RWPE2 (cell line): Measurements from ENCODE around the gene TBC1D24.
A peak's percentile ranks its signal among the peaks of the same experiment; 100 is the strongest.

Source experiments
- ATAC-seq: fragments of 200-7000 bp; cut with Tn5 transposase; 3 replicates; pipeline ENCODE4 v1.9.1; 2021; ENCODE audit warnings: low read depth
- DNase-seq: peaks from one replicate; pipeline ENCODE4 v3.0.0-alpha.2; 2020; ENCODE audit warnings: low spot score
- H3K27ac ChIP-seq: fragments of 450-650 bp; 2 replicates; pipeline ENCODE4 v1.5.1; 2017; ENCODE audit warnings: mild to moderate bottlenecking; ENCODE audit not compliant: poor library complexity, severe bottlenecking
- H3K27me3 ChIP-seq: fragments of 250-450 bp; sonication (Bioruptor Pico); 2 replicates; pipeline ENCODE4 v1.5.1; 2021; ENCODE audit warnings: mild to moderate bottlenecking, moderate library complexity; ENCODE audit not compliant: insufficient read depth, poor library complexity, severe bottlenecking
- H3K36me3 ChIP-seq: fragments of 250-450 bp; sonication (Bioruptor Pico); 2 replicates; pipeline ENCODE4 v1.5.1; 2020; ENCODE audit warnings: low read depth, mild to moderate bottlenecking, moderate library complexity
- H3K4me1 ChIP-seq: fragments of 250-450 bp; sonication (Bioruptor Pico); 2 replicates; pipeline ENCODE4 v1.5.1; 2021; ENCODE audit warnings: mild to moderate bottlenecking, moderate library complexity; ENCODE audit not compliant: insufficient read depth, poor library complexity, severe bottlenecking
- H3K4me3 ChIP-seq: fragments of 250-450 bp; sonication (Bioruptor Pico); 2 replicates; pipeline ENCODE4 v1.5.1; 2021; ENCODE audit warnings: mild to moderate bottlenecking, moderate library complexity; ENCODE audit not compliant: severe bottlenecking
- H3K9me3 ChIP-seq: fragments of 250-450 bp; sonication (Bioruptor Pico); 2 replicates; pipeline ENCODE4 v1.5.1; 2021; ENCODE audit warnings: mild to moderate bottlenecking, moderate library complexity; ENCODE audit not compliant: severe bottlenecking
- TF ChIP-seq, protein P1 (sequence below): fragments of 450-650 bp; IDR thresholded peaks from one replicate; pipeline ENCODE4 v1.5.1; 2017; ENCODE audit warnings: mild to moderate bottlenecking, moderate library complexity; ENCODE audit not compliant: poor library complexity, severe bottlenecking

Gene TBC1D24

DNA sequence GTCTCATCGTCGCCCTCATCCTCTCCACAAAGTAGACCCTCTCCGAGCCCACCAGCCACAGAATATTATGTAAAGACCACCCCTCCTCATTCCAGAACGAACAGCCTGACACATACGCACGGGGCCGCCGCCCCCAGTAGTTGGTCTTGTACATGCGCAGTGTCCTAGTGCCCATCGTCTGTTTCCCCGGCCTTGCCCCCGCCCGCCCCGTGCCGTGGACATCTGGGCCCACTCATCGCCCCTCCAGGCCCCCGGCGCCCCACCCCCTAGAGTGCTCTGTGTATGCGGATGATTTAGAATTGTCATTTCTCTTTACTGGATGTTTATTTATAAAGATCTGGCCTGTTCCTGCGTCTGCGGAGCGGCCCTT, 44.8 kb downstream of the TBC1D24 start:
- peak overlapping the region; percentile 38 for H3K27ac ChIP-seq

DNA sequence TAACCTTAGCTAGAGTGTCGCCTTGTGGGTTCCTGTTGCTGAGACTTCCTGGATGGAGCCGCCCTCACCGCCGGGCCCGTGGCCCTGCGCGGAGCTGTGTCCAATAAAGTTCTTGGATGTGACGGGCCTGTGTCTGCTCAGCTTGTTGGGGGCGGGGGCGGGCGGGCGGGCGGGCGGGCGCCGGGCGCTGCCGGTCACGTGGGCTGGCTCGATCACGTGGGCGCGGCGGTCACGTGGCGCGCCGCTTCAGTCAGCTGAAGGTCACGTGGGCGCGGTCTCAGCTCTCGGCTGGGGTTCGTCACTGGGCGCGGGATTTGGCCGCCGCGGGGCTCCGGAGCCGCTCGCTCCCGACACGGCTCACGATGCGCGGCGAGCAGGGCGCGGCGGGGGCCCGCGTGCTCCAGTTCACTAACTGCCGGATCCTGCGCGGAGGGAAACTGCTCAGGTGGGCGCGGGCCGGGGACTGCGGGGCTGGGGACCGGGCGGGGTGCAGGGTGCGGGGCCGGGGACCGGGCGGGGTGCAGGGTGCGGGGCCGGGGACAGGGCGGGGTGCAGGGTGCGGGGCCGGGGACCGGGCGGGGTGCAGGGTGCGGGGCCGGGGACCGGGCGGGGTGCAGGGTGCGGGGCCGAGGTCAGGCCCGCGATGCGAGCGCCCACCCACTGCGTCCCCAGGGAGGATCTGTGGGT, 45.3 kb downstream of the TBC1D24 start, which contains the start of gene AMDHD2:
Gene AMDHD2 (plus strand): TSS at position 275 of the 687 bp plus-strand sequence. CDS start 88 bp downstream, at position 363.
- H3K4me1 ChIP-seq = peaks cover 16% of the 10 kb centered on the region
- H3K27me3 ChIP-seq = no peaks in the 10 kb centered on the region
- DNase-seq = peak; percentile 92
- H3K4me3 ChIP-seq = peak within 1 kb of the TSS; percentile 55
- no peaks in the 10 kb centered on the region for H3K9me3 ChIP-seq
- peaks cover 33% of the 10 kb centered on the region for H3K36me3 ChIP-seq
- peak; percentile 63 for ATAC-seq
- peak within 1 kb of the TSS; percentile 38 for H3K27ac ChIP-seq
- TF ChIP-seq, protein P1, sequence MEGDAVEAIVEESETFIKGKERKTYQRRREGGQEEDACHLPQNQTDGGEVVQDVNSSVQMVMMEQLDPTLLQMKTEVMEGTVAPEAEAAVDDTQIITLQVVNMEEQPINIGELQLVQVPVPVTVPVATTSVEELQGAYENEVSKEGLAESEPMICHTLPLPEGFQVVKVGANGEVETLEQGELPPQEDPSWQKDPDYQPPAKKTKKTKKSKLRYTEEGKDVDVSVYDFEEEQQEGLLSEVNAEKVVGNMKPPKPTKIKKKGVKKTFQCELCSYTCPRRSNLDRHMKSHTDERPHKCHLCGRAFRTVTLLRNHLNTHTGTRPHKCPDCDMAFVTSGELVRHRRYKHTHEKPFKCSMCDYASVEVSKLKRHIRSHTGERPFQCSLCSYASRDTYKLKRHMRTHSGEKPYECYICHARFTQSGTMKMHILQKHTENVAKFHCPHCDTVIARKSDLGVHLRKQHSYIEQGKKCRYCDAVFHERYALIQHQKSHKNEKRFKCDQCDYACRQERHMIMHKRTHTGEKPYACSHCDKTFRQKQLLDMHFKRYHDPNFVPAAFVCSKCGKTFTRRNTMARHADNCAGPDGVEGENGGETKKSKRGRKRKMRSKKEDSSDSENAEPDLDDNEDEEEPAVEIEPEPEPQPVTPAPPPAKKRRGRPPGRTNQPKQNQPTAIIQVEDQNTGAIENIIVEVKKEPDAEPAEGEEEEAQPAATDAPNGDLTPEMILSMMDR = no peak

More for the DNA sequence above, 44.8 kb downstream of the TBC1D24 start:
- TF ChIP-seq, protein P1 = no peak
- Histone ChIP-seq H3K36me3 (peaks cover 29% of the 10 kb centered on the region), H3K4me1 (peaks cover 17% of the 10 kb centered on the region), H3K4me3 (no peak overlapping the region), H3K27me3 (no peaks in the 10 kb centered on the region), H3K9me3 (no peaks in the 10 kb centered on the region)
- ATAC-seq (no peak), DNase-seq (no peak)

DNA sequence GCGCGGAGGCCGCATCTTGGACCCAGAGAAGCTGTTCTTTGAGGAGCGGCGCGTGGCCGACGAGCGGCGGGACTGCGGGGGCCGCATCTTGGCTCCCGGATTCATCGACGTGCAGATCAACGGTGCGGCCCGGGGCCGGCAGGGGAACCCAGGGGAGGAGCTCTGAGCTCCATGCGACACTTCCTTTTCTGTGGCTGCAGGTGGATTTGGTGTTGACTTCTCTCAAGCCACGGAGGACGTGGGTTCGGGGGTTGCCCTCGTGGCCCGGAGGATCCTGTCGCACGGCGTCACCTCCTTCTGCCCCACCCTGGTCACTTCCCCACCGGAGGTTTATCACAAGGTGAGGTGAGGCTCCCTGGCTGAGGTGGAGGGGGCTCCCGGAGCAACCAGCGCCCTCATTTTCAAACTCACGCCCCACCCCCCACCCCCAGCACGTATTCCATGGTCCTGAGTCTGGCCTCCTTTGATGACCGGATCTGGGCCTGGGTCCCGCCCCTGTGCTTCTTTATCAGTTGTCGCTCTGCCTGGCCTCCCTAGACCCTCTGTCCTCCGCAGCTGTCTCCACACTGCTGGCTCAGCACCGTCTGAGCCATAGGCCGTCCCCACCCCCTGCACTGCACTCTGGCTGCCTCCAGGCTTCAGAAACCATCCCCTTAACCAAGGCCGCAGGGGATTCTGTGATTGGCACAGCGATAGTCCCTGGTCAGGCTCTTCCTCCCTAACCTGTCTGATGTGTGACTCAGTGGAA, 46.0 kb downstream of the TBC1D24 start:
- no peaks in the 10 kb centered on the region for H3K9me3 ChIP-seq
- peaks cover 34% of the 10 kb centered on the region for H3K36me3 ChIP-seq
- peak overlapping the region; percentile 55 for H3K4me3 ChIP-seq
- peak overlapping the region; percentile 38 for H3K27ac ChIP-seq
- H3K4me1 ChIP-seq = peaks cover 12% of the 10 kb centered on the region
- no peaks in the 10 kb centered on the region for H3K27me3 ChIP-seq
- ATAC-seq = peak; percentile 64
- TF ChIP-seq, protein P1 = no peak
- peak; percentile 70 for DNase-seq

DNA sequence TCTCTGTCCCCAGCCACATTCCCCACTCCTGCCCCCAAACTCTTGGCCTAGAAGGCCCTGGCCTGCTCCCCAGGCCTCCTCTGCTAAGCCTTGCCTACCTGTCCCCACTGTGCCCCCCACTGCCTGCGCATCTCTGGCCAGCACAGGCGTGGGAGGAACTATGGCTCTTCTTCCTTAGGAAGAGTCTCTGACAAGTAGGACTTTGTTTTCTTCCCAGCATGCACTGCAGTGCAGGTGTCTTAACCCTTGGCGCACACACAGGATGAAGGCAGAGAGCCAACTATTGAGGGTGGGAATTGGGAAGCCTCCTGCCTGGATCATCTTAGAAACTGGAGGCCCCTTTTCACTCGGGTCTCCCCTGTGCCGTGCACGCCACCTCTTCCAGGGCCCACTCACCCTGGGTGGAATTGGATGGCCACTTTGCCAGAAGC, 48.9 kb downstream of the TBC1D24 start:
- H3K27me3 ChIP-seq = no peaks in the 10 kb centered on the region
- TF ChIP-seq, protein P1 = no peak
- peaks cover 34% of the 10 kb centered on the region for H3K36me3 ChIP-seq
- H3K27ac ChIP-seq = no peak overlapping the region
- ATAC-seq = no peak
- no peaks in the 10 kb centered on the region for H3K4me1 ChIP-seq
- no peaks in the 10 kb centered on the region for H3K9me3 ChIP-seq
- H3K4me3 ChIP-seq = no peak overlapping the region
- DNase-seq = no peak
